ENCODE measurements around the gene SLC16A3. TPM values are rescaled to one million over a fixed set of nuclear protein-coding genes. Genes with fewer than 3 reads are reported as not detected.

SLC16A3 gene
- total RNA-seq, 4 donors from 2014 or later = 11.2 to 38.5 (median 22.1) TPM

- 82 to 100% methylated on average over 1 to 7 of the region's 14 CpGs for WGBS, 2 donors (ENCODE audit: low coverage in 1 of 2)
- TF ChIP-seq POLR2AphosphoS5 (IDR thresholded peaks at IDR 0.05) = no peak
- no peak for TF ChIP-seq POLR2A (IDR thresholded peaks at IDR 0.05)
- TF ChIP-seq CTCF (IDR thresholded peaks at IDR 0.05) = no peak
- TF ChIP-seq EP300 (IDR thresholded peaks at IDR 0.05) = no peak
- H3K27ac ChIP-seq = no peak overlapping the region
- peaks cover 0 to 40% of the 10 kb centered on the region in 2 donors for H3K36me3 ChIP-seq
- H3K4me1 ChIP-seq = peaks cover 0 to 45% (median 31%) of the 10 kb centered on the region in 3 donors
- no peak for ATAC-seq
- no peak overlapping the region for H3K4me3 ChIP-seq
- no peaks in the 10 kb centered on the region for H3K27me3 ChIP-seq
- H3K9me3 ChIP-seq = no peaks in the 10 kb centered on the region
Measured at GRCh38 chr17:82275326-82275725, 46.5 kb downstream of the SLC16A3 start.

GRCh38 chr17:82276938-82277337, 48.1 kb downstream of the SLC16A3 start:
- no peak overlapping the region for H3K4me3 ChIP-seq
- H3K27me3 ChIP-seq = no peaks in the 10 kb centered on the region
- ATAC-seq = no peak
- 80 to 87% methylated on average over 4 to 5 of the region's 5 CpGs for whole genome bisulfite sequencing, 2 donors (ENCODE audit: low coverage in 1 of 2)
- peaks cover 0 to 25% of the 10 kb centered on the region in 2 donors for H3K36me3 ChIP-seq
- H3K27ac ChIP-seq = no peak overlapping the region
- no peaks in the 10 kb centered on the region for H3K9me3 ChIP-seq
- peaks cover 0 to 29% (median 16%) of the 10 kb centered on the region in 3 donors for H3K4me1 ChIP-seq
- TF ChIP-seq POLR2AphosphoS5 (IDR thresholded peaks at IDR 0.05) (no peak), POLR2A (IDR thresholded peaks at IDR 0.05) (no peak), EP300 (IDR thresholded peaks at IDR 0.05) (no peak), CTCF (IDR thresholded peaks at IDR 0.05) (no peak)

- Histone ChIP-seq H3K27ac (no peak overlapping the region), H3K4me3 (no peak overlapping the region), H3K36me3 (peaks cover 0 to 23% of the 10 kb centered on the region in 2 donors), H3K4me1 (peaks cover 0 to 25% (median 12%) of the 10 kb centered on the region in 3 donors), H3K27me3 (no peaks in the 10 kb centered on the region), H3K9me3 (no peaks in the 10 kb centered on the region)
- no peak for TF ChIP-seq POLR2AphosphoS5 (IDR thresholded peaks at IDR 0.05)
- TF ChIP-seq POLR2A (IDR thresholded peaks at IDR 0.05) = no peak
- no peak for TF ChIP-seq EP300 (IDR thresholded peaks at IDR 0.05)
- TF ChIP-seq CTCF (IDR thresholded peaks at IDR 0.05) = no peak
- no peak for ATAC-seq
- WGBS, 2 donors (ENCODE audit: low coverage in 1 of 2) = 60 to 71% methylated on average over 1 to 6 of the region's 12 CpGs
Measured at GRCh38 chr17:82277851-82278250, 49.0 kb downstream of the SLC16A3 start.

GRCh38 chr17:82278308-82278707, 49.5 kb downstream of the SLC16A3 start:
- Histone ChIP-seq H3K4me3 (no peak overlapping the region), H3K9me3 (no peaks in the 10 kb centered on the region), H3K27me3 (no peaks in the 10 kb centered on the region), H3K27ac (no peak overlapping the region), H3K36me3 (peaks cover 0 to 23% of the 10 kb centered on the region in 2 donors), H3K4me1 (peaks cover 0 to 30% (median 12%) of the 10 kb centered on the region in 3 donors)
- TF ChIP-seq EP300 (IDR thresholded peaks at IDR 0.05) = no peak
- TF ChIP-seq POLR2A (IDR thresholded peaks at IDR 0.05) = no peak
- no peak for TF ChIP-seq POLR2AphosphoS5 (IDR thresholded peaks at IDR 0.05)
- TF ChIP-seq CTCF (IDR thresholded peaks at IDR 0.05) = no peak
- WGBS, 2 donors (ENCODE audit: low coverage in 1 of 2) = 72 to 77% methylated on average over 8 to 9 of the region's 9 CpGs
- no peak for ATAC-seq

GRCh38 chr17:82278786-82279391, 50.0 kb downstream of the SLC16A3 start:
- H3K4me3 ChIP-seq = no peak overlapping the region
- H3K4me1 ChIP-seq = peaks cover 0 to 31% (median 10%) of the 10 kb centered on the region in 3 donors
- H3K27ac ChIP-seq = no peak overlapping the region
- no peaks in the 10 kb centered on the region for H3K9me3 ChIP-seq
- H3K36me3 ChIP-seq = peaks cover 0 to 23% of the 10 kb centered on the region in 2 donors
- no peaks in the 10 kb centered on the region for H3K27me3 ChIP-seq
- TF ChIP-seq CTCF (IDR thresholded peaks at IDR 0.05) (no peak), POLR2A (IDR thresholded peaks at IDR 0.05) (no peak), POLR2AphosphoS5 (IDR thresholded peaks at IDR 0.05) (no peak), EP300 (IDR thresholded peaks at IDR 0.05) (no peak)
- 66 to 89% methylated on average over 6 to 8 of the region's 16 CpGs for WGBS, 2 donors (ENCODE audit: low coverage in 1 of 2)
- no peak for ATAC-seq

All from gastroesophageal sphincter (tissue), 4 donors.